ENCODE measurements around the gene EMILIN3. TPM values are rescaled to one million over a fixed set of nuclear protein-coding genes. Genes with fewer than 3 reads are reported as not detected.

The EMILIN3 gene
- polyA plus RNA-seq, 1 experiment = 0.12 TPM

GRCh38 chr20:41391587-41392001, 25.0 kb upstream of the EMILIN3 start:
- H3K9me3 ChIP-seq (ENCODE audit: control insufficient read depth, insufficient read depth, low read length) = no peaks in the 10 kb centered on the region; the same call in 1 of the 2 replicates
- no peak for DNase-seq (ENCODE audit: low read depth, low spot score)
- CTCF ChIA-PET = interaction anchor here (1.5 kb wide), 1 partner anchor 28 kb away, joined by 3 read pairs; no protein-coding TSS in a partner anchor
- no peak overlapping the region for H3K27ac ChIP-seq (ENCODE audit: low read depth, low read length)
- TF ChIP-seq, protein P1, sequence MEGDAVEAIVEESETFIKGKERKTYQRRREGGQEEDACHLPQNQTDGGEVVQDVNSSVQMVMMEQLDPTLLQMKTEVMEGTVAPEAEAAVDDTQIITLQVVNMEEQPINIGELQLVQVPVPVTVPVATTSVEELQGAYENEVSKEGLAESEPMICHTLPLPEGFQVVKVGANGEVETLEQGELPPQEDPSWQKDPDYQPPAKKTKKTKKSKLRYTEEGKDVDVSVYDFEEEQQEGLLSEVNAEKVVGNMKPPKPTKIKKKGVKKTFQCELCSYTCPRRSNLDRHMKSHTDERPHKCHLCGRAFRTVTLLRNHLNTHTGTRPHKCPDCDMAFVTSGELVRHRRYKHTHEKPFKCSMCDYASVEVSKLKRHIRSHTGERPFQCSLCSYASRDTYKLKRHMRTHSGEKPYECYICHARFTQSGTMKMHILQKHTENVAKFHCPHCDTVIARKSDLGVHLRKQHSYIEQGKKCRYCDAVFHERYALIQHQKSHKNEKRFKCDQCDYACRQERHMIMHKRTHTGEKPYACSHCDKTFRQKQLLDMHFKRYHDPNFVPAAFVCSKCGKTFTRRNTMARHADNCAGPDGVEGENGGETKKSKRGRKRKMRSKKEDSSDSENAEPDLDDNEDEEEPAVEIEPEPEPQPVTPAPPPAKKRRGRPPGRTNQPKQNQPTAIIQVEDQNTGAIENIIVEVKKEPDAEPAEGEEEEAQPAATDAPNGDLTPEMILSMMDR (IDR thresholded peaks at IDR 0.05; ENCODE audit: low read depth, low read length) = no peak
- POLR2A ChIA-PET = no interaction called here
- H3K4me3 ChIP-seq (ENCODE audit: low read depth, low read length) = no peak overlapping the region
- no peaks in the 10 kb centered on the region for H3K27me3 ChIP-seq (ENCODE audit: control insufficient read depth, insufficient read depth, low read length)

GRCh38 chr20:41390889-41391288, 24.3 kb upstream of the EMILIN3 start:
- no peak for DNase-seq (ENCODE audit: low read depth, low spot score)
- ChIA-PET POLR2A (no interaction called here), CTCF (interaction anchor here (1.5 kb wide), 1 partner anchor 29 kb away, joined by 3 read pairs; no protein-coding TSS in a partner anchor)
- no peak overlapping the region for H3K4me3 ChIP-seq (ENCODE audit: low read depth, low read length)
- no peaks in the 10 kb centered on the region for H3K27me3 ChIP-seq (ENCODE audit: control insufficient read depth, insufficient read depth, low read length)
- no peak overlapping the region for H3K27ac ChIP-seq (ENCODE audit: low read depth, low read length)
- TF ChIP-seq, protein P1 (IDR thresholded peaks at IDR 0.05; ENCODE audit: low read depth, low read length) = no peak
- no peaks in the 10 kb centered on the region; the same call in 1 of the 2 replicates for H3K9me3 ChIP-seq (ENCODE audit: control insufficient read depth, insufficient read depth, low read length)

- DNase-seq (ENCODE audit: low read depth, low spot score) = no peak
- ChIA-PET POLR2A (no interaction called here), CTCF (interaction anchor here (0.8 to 0.9 kb wide), 2 partner anchors 11 to 24 kb away, joined by 3 read pairs; no protein-coding TSS in a partner anchor)
- no peak overlapping the region for H3K27ac ChIP-seq (ENCODE audit: low read depth, low read length)
- TF ChIP-seq, protein P1 (IDR thresholded peaks at IDR 0.05; ENCODE audit: low read depth, low read length) = 0 out of 2 replicates have a peak, but pooled peaks have one; percentile 13
- no peak overlapping the region for H3K4me3 ChIP-seq (ENCODE audit: low read depth, low read length)
- no peaks in the 10 kb centered on the region; the same call in 1 of the 2 replicates for H3K9me3 ChIP-seq (ENCODE audit: control insufficient read depth, insufficient read depth, low read length)
- H3K27me3 ChIP-seq (ENCODE audit: control insufficient read depth, insufficient read depth, low read length) = peaks cover 5% of the 10 kb centered on the region
These were observed 20.8 kb upstream of the EMILIN3 start for GRCh38 chr20:41387444-41387851.

- Histone ChIP-seq H3K27ac (ENCODE audit: low read depth, low read length) (no peak overlapping the region), H3K27me3 (ENCODE audit: control insufficient read depth, insufficient read depth, low read length) (peaks cover 5% of the 10 kb centered on the region), H3K4me3 (ENCODE audit: low read depth, low read length) (no peak overlapping the region), H3K9me3 (ENCODE audit: control insufficient read depth, insufficient read depth, low read length) (no peaks in the 10 kb centered on the region; the same call in 1 of the 2 replicates)
- CTCF ChIA-PET = interaction anchor here (0.8 to 1.6 kb wide), 3 partner anchors 11 to 214 kb away, joined by 3 to 7 read pairs (median 3); no protein-coding TSS in a partner anchor
- POLR2A ChIA-PET = no interaction called here
- TF ChIP-seq, protein P1 (IDR thresholded peaks at IDR 0.05; ENCODE audit: low read depth, low read length) = no peak
- DNase-seq (ENCODE audit: low read depth, low spot score) = peak; percentile 23
These were observed 20.1 kb upstream of the EMILIN3 start for GRCh38 chr20:41386502-41387427.
